Measurements from ENCODE around the gene PRKCA. TPM values are rescaled to one million over a fixed set of nuclear protein-coding genes. Genes with fewer than 3 reads are reported as not detected.

PRKCA gene
- total and polyA plus RNA-seq, 9 of the 15 experiments (the other 6 are each of a cell fraction or from before 2014, with no cell fraction given): 3.2 to 33.0 (median 17.8) TPM

DNA sequence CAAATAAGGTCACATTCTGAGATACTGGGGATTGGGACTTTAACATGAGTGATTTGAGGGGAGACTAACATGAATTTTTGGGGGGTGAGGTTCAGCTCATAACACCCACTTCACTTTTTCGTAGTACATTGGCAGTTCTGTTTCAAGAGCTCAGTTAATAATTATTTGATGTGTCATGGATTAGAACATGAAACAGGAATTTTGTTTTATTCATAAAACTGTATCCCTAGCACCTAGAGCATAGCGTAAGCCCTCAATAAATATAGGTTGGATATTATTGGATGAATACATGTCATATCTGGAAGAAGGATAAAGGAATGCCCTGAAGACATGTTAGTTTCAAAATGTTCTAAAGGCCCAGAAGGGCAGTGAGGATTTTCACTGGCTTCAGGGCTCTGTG lies 119.8 kb downstream of the PRKCA start:
- peaks cover 15% of the 10 kb centered on the region; the same call in 2 of the 3 replicates for H3K79me2 ChIP-seq (ENCODE audit: control insufficient read depth, insufficient read depth, low read length)
- 60% methylated on average over 1 of the region's 2 CpGs for WGBS (ENCODE audit: insufficient coverage, low coverage, missing lambda C conversion rate)
- H2AFZ ChIP-seq (ENCODE audit: low read depth, low read length): no peak overlapping the region
- peaks cover 2% of the 10 kb centered on the region for H3K9me1 ChIP-seq (ENCODE audit: control insufficient read depth, insufficient read depth, low read length)
- FAIRE-seq (no peak), ATAC-seq (no peak), DNase-seq (ENCODE audit: extremely low read depth in 1 of 4, low spot score in 3 of 4) (no peak)
- ChIA-PET POLR2A (interaction anchor here (0.7 to 1.0 kb wide), 3 partner anchors 11 to 101 kb away, joined by 3 read pairs; no protein-coding TSS in a partner anchor), CTCF (ENCODE audit: low intra/inter-chr PET ratio) (no interaction called here)
- H3K27me3 ChIP-seq (ENCODE audit: control insufficient read depth in 2 of 2, insufficient read depth in 2 of 2, low read length in 2 of 2): no peaks in the 10 kb centered on the region
- H3K9ac ChIP-seq (ENCODE audit: insufficient read depth in 1 of 2, low read depth in 2 of 2, low read length in 2 of 2): no peak overlapping the region
- no peak overlapping the region for H3K4me2 ChIP-seq (ENCODE audit: insufficient read depth, low read length)
- intact Hi-C loops (cut with micrococcal nuclease) (no loop called here), in situ Hi-C loops (cut with MboI) (no loop called here)
- no peak for TF ChIP-seq NCOR1 (IDR thresholded peaks at IDR 0.05)
- TF ChIP-seq BRF1 (IDR thresholded peaks at IDR 0.05; ENCODE audit: borderline replicate concordance, extremely low read depth, insufficient read length): no peak
- TF ChIP-seq MAFK (IDR thresholded peaks at IDR 0.05; ENCODE audit: low read length): no peak
- no peak for TF ChIP-seq POLR2A (conservative IDR thresholded peaks at IDR 0.05)
- no peak for TF ChIP-seq CXXC5 (CRISPR knock-in tag; IDR thresholded peaks at IDR 0.05)
- TF ChIP-seq TGIF2 (CRISPR knock-in tag; IDR thresholded peaks at IDR 0.05): no peak
- TF ChIP-seq POLR2H (tag; IDR thresholded peaks at IDR 0.05; ENCODE audit: low read depth): no peak
- TF ChIP-seq, protein P1, sequence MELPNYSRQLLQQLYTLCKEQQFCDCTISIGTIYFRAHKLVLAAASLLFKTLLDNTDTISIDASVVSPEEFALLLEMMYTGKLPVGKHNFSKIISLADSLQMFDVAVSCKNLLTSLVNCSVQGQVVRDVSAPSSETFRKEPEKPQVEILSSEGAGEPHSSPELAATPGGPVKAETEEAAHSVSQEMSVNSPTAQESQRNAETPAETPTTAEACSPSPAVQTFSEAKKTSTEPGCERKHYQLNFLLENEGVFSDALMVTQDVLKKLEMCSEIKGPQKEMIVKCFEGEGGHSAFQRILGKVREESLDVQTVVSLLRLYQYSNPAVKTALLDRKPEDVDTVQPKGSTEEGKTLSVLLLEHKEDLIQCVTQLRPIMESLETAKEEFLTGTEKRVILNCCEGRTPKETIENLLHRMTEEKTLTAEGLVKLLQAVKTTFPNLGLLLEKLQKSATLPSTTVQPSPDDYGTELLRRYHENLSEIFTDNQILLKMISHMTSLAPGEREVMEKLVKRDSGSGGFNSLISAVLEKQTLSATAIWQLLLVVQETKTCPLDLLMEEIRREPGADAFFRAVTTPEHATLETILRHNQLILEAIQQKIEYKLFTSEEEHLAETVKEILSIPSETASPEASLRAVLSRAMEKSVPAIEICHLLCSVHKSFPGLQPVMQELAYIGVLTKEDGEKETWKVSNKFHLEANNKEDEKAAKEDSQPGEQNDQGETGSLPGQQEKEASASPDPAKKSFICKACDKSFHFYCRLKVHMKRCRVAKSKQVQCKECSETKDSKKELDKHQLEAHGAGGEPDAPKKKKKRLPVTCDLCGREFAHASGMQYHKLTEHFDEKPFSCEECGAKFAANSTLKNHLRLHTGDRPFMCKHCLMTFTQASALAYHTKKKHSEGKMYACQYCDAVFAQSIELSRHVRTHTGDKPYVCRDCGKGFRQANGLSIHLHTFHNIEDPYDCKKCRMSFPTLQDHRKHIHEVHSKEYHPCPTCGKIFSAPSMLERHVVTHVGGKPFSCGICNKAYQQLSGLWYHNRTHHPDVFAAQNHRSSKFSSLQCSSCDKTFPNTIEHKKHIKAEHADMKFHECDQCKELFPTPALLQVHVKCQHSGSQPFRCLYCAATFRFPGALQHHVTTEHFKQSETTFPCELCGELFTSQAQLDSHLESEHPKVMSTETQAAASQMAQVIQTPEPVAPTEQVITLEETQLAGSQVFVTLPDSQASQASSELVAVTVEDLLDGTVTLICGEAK (IDR thresholded peaks at IDR 0.05): no peak
- TF ChIP-seq, protein P1 (CRISPR knock-in tag; IDR thresholded peaks at IDR 0.05): no peak
- TF ChIP-seq BRD4 (IDR thresholded peaks at IDR 0.05): no peak
- no peak for TF ChIP-seq GABPA (tag; conservative IDR thresholded peaks at IDR 0.05; ENCODE audit: low read depth)
- TF ChIP-seq MXI1 (IDR thresholded peaks at IDR 0.05; ENCODE audit: low read depth, low read length): no peak
- TF ChIP-seq ASH1L (IDR thresholded peaks at IDR 0.05; ENCODE audit: borderline replicate concordance, low read depth, partially characterized antibody): no peak
- TF ChIP-seq HEY1 (CRISPR knock-in tag; IDR thresholded peaks at IDR 0.05; ENCODE audit: borderline replicate concordance): no peak
- BruUV-seq (replicated peaks): no TSS peak
- H3K36me3 ChIP-seq (ENCODE audit: control insufficient read depth, insufficient read depth, low read length): no peaks in the 10 kb centered on the region
- no peak overlapping the region for H3K4me3 ChIP-seq
- H3K9me3 ChIP-seq (replicated peaks; ENCODE audit: control insufficient read depth, insufficient read depth, low read depth, low read length): no peaks in the 10 kb centered on the region
- no peak overlapping the region for H3K27ac ChIP-seq (ENCODE audit: extremely low read depth, low read depth, low read length)
- H4K20me1 ChIP-seq (replicated peaks; ENCODE audit: control insufficient read depth, insufficient read depth, low read length): no peaks in the 10 kb centered on the region
- no peaks in the 10 kb centered on the region; a peak in 3 of 5 replicates for H3K4me1 ChIP-seq (replicated peaks in 1 of 2; ENCODE audit: control insufficient read depth in 2 of 2, insufficient read depth in 2 of 2, low read length in 2 of 2)

Data from K562 (cell line).